Mesenteric fat pad (tissue), 1 donor: ENCODE measurements around the gene NUP107. TPM values are rescaled to one million over a fixed set of nuclear protein-coding genes. Genes with fewer than 3 reads are reported as not detected.
A peak's percentile ranks its signal among the peaks of the same experiment; 100 is the strongest.
"Not testable (repeated sequence)": the region's sequence is repeated elsewhere in the genome, so short reads cannot be mapped to it uniquely, and the experiment has no call there.

ENCODE experiments used
- DNase-seq: peaks from one replicate; pipeline ENCODE4 v3.0.0-alpha.2; 2020; ENCODE audit warnings: low spot score
- long read RNA-seq: library from polyadenylated mRNA; unstranded; transcript quantifications from one replicate; pipeline ENCODE4 v2.0.0, GENCODE V29; 2020
- total RNA-seq: library from RNA; stranded (reverse); fragmentation: NEBNext Ultra II Directional; extraction: Animal tissue kit (Norgen Biotek cat#: 25700); gene quantifications from one replicate; pipeline ENCODE4 v1.2.1, GENCODE V29; 2021
- donor health status: DM: yes; HTN: yes; CAD: no.

The NUP107 gene
- total RNA-seq: 50.6 TPM
- long read RNA-seq, full-length matches to known transcripts: 12 of 101 reads
- long read RNA-seq, partial matches to known transcripts: 63 of 101 reads
- long read RNA-seq, other reads (novel, unspliced or antisense): 26 of 101 reads

DNA sequence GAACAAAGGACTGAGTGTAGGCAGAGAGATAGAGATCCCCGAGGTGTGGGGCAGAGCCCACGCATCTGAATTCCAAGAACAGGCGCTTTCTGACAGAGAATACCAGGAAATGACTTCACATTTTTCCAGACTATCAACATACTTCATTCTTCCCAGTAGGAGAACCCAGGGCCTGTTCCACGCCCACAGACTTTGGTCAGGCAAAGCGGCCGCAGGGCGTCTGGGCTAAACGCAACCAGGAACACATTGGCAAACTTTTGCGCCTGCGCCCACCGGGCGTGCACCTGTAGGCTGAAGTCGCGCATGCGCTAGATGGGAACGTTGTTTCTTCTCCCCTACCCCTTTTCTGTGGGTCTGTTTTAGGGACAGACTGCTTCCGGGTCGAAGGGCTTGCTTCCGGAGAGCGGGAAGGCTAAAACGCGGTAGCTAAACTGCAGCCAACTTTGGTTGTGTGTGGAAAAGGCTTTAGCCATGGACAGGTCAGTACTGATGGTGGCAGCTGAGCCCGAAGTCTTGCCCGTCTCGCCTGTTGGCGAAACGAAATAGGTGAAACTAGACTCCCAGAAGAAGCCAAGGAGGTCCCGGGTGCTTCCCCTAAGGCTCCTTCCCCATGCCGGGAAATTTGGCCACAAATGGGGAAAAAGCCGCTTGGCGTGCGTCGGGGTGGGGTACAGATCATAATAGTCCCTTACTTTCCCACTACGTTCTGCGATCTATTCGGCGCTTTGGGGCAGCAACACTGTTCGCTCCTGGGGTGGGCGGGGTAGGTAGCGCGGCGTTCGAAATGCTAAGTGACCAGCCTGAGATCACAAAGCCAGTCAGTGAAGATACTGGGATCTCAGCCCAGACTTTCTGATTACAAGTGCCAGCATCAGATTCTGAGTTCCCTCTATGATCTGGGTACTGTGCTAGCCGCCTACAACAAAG, at the start of gene NUP107:
NUP107 (plus strand) TSS at position 384 of the 927 bp plus-strand sequence; CDS start at position 472, 88 bp downstream.
- peak; percentile 99 for DNase-seq

DNA sequence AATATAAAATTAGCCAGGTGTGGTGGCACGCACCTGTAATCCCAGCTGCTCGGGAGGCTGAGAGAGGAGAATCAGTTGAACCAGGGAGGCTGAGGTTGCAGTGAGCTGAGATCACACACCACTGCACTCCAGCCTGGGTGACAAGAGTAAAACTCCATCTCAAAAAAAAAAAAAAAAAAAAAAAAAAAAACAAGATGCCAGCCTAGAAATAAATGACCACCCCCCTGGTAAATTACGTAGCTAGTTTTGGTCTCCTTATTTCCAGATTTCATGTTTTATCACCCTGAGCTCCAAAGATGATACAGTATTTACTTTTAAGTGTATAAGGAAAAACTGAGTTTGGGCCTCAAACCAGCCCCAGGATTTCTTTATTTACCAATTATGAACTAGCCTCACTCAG, 49.3 kb upstream of the NUP107 start:
- not testable (repeated sequence) for DNase-seq

DNA sequence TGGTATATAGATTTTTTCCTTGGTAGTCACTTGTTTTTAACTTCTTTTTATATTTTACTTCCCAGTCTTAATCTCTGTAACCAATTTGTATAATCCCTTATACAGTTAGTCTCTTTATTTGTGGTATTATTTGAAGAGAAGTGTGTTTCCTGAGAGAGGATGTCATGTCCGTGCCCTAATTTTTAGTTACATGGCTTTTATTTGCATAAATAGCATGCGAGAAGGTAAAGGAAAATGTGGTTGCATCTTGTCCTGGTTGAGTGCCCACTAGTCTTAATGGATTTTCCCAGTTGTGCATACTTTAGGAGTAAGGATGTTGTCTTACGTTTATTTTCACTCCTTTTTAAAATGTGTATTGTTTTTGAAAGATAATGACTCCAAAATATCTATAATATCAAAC, 48.6 kb upstream of the NUP107 start:
- no peak for DNase-seq

DNA sequence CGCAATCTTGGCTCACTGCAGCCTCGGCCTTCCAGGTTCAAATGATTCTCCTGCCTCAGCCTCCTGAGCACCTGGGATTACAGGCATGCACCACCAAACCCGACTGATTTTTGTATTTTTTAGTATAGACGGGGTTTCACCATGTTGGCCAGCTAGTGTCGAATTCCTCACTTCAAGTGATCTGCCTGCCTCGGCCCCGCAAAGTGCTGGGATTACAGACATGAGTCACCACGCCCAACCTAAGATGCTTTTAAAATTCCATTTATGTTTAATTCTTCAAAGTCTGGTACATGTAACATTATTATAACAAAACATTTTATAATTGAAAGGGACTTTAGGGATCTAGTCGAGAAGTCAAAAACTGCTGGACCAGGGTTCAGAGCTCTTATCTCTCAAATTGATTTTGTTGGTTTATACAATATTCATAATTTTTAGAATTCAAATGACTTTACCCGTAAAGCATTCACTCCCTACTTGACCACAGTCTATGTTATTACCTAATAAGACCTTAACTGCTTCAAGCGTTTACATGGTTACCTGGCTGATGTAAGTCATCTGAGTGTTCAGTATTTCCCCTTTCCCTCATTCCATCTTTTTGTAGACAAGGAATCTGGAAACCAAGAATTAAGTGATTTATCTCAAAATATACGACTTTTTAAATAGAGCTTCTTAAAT, 47.9 kb upstream of the NUP107 start:
- DNase-seq: no peak

DNA sequence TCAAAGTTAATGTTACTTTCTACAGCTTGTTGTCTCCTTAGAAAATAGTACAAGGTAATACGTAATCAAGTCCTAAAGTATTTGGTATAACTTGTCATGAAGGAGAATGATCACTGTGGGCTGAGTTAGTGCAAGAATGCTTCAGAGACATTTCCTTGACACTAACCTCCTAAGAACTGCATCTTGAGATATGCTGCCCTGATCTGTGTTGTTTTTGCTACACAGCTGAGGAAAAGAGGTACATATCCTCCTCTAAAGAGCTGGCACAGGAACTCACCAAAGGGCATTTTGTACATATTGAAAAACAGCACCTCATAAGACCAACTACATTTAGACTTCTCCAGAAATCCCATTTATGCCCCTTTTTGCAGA, 47.4 kb upstream of the NUP107 start:
- no peak for DNase-seq

DNA sequence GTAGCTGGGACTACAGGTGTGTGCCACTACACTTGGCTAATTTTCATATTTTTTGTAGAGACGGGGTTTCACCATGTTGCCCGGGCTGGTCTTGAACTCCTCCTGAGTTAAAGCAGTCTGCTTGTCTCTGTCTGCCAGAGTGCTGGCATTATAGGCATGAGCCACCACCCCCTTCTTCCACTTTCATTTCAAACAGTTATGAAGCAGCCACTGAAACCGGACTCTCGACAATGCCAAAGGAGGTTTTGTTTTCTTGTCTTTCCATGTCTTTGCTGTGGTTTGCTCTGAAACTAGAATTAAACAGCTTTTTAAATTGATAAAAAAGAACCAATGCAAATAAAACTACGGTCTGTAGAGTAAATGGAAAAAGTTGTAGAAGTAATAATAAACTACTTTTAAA, 45.6 kb upstream of the NUP107 start:
- DNase-seq: no peak

DNA sequence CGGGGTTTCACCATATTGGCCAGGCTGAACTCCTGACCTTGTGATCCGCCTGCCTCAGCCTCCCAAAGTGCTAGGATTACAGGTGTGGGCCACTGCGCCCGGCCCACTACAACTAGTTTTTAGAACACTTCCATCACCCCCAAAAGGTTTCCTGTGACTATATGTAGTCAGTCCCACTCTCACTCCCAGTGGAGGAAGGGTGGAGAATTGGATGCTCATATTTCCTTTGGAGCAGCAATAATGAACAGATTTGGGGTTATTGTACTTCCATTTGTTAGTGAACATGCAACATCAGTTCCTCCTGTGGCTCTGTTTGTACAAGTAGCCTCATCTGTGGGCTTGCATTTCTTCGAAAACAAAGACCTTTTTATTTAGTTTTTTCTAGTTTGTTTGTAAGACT, 40.3 kb upstream of the NUP107 start:
- DNase-seq: no peak

DNA sequence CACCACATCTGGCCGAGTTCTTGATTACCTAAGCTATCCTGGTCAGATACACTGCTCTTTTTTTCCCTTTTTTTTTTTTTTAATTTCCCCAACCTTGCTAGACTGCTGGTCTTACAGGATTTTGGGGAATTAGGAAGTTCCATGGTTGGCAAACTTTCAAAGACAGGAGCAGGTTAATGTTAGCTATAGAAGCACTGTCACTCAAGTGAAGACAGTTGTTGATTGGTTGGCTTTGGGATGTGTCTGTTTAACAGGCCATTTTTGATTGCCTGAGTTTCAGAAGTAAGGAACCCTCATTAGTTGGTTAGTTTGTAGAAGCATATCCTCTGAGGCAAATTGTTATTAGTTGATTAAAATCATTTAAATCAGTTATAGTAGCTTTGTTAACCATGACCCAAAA, 39.3 kb upstream of the NUP107 start:
- DNase-seq: no peak

DNA sequence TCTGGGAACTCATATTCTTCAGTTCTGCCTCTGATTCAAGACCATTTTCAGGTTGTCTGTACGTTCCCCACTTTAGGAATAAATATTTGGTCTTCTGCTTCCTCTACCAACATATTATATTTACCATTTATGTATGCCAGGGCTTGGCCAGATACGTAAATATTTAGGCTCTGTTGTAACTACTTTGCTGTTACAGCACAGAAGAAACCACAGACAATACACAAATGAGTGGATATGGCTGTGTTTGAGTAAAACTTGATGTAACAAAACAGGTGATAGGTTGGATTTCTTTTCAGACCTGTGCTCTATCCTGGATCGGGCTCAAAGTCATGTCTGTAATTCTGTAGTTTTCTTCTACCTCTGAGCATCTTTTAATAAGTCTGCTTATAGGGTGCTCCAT, 38.6 kb upstream of the NUP107 start:
- no peak for DNase-seq

DNA sequence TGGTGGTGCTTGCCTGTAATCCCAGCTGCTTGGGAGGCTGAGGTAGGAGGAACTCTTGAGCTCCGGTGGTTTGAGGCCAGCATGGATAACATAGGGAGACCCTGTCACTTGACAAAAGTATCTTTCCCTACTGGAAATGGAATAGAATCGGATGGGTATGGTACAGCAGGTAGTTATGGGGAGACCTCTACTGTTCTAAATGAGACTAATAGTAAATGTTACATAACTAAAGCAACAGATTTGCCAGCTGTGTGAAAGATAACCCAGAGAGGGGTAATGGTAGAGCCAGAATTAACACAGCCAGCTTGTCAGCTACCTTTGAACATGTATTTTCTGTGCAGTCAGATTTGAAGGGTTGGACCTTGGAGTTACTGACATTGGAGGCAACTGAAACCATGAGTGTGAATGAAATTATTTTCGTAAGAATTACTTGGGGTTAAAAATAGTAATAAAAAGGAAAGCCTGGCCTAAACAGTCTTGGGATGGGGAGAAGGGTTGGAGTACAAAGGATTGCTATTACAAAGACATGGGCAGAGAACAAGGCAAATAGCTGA, 21.7 kb upstream of the NUP107 start:
- no peak for DNase-seq

DNA sequence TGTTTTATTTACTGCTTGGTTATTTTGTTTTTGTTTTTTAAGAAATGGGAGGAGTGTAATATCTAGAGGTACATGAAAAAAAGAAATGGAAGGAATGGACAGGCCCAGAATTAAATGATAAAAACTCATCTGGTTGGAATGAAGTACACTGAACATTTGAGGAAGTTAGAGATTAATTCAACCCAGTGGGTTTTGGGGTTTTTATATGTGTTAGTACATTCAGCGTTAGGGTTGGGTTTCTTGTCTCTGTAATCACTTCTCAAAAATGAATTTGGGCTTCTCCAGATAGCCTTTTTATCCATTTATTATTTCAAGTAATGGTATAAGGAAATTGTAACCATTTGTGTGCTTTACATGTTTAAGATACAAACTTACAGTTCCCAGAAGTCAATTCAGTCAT, 19.5 kb upstream of the NUP107 start:
- DNase-seq: no peak

DNA sequence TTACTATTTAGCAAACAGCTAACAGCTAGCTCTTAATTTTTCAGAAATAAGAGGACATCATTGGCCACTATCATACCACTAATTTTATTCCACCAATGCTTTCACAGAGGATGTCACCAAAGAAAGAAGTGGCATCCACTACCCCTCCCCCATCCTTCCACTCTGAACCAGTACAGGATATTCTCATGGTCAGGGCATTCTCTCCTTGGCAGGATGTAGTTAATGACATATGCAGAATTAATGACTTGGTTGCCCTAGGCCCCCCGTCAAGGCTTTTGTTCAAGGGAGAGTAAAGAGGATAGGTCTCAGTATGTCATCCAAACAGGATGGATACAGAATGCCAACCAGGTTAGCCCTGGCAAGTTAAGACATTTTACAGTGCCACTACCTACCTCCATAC, 18.9 kb upstream of the NUP107 start:
- no peak for DNase-seq

DNA sequence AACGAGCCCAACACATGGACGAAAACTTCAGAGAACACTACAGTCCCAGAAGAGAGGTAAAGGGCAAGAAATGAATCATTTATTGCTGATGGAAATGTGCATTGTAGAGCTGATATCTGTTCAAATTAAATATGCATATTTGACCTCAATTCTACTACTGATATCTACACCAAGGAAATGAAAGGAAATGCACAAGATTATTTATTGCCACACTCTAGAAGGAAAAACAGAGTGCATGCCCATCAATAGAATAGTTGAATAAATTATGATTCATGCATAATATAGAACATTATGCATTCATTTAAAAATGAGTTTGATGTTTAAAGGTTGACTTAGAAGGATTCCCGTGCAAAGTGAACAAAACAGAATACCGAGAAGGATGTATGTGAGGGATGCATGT, 15.6 kb upstream of the NUP107 start:
- no peak for DNase-seq

DNA sequence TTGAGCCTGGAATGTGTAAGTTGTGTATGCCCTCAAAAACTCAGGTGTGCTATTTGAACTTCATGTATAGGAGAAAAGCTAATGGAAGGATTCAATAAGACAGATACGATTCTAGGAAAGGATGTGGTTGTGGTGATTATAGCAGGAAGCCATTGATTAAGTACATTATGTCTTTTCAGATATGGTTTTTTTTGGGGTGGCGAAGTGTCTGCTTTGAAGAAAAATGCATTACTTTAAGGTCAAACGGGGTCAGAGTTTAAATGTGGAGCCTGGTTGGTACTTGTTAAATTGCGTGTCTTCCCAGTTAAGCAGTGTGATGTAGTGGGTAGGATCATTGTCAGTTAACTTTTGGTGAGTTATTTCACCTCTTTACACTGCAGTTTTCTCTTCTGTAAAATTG, 13.0 kb upstream of the NUP107 start:
- DNase-seq: no peak

DNA sequence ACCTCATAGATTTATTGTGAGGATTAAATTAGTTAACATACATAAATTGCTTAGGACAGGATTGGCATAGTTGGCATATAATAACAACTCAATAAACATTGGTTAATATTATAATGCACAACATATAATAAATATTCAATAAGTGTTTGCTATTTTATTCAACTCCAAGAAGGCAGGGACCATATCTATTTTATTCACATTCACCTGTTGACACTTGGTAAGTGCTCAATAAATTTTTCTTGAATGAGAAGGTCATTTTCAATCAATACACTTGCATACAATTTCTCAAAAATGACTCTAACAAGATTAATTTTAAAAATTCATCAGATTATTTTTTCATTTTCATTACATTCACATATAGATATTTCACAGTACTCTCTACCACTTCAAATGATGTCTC, 12.4 kb upstream of the NUP107 start:
- no peak for DNase-seq

DNA sequence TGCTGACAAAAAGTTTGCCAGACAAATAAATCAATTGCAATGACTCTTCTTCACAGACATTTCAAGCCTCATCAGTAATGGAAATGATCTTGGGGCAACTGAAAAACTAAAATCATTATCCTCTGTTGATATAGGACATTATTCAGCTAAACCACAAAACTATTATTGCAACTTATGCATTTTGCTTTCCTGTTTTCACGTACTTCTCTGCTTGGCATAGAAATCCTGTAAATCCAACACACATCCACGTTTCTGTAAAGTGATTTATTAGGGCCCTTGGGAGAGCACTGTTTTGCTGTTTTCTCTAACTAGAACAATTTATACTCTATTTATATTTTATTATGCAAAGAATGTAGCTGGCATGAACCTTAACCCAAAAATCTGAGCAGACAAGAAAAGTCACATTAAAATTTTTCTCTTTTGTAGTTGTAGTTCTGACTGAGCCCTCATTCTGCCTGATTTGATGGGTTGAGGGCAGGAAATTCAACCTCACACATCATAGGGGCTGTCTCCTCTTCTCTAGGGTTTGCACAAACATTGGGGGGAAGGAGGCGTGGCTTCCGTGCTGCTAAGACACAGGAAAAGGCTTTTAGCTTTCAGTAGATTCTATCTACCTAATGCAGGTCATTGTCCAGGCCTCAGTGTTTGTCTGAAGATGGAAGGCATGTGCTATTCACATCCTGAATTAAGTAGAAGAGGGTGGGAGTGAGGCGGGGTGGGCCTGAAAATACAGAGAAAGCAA, 11.5 kb upstream of the NUP107 start:
- DNase-seq: no peak

DNA sequence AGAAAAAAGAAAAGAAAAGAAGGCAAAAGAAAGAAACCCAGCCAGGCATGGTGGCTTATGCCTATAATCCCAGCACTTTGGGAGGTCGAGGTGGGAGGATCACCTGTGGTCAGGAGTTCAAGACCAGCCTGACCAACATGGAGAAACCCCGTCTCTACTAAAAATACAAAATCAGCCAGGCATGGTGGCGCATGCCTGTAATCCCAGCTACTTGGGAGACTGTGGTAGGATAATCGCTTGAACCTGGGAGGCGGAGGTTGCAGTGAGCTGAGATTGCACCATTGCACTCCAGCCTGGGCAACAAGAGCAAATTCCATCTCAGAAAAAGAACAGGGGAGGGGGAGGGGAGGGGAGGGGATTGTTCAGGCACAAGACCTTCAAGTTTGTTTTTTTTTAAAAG, 9.9 kb upstream of the NUP107 start:
- DNase-seq: not testable (repeated sequence)

DNA sequence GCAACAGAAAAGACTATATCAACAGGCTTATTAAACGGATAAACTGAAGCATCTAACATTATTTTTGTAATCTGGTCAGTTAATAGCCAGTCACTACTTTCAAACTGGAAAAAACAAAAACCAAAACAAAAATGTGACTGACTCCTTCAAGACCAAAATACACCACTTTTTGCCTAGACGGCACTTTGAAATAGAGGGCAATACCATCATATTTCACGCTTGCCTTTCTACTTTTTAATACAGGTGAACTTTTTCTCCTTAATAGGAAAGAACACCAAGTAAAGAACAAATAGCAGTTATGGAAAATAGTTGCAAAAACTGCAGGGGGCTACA, 550 bp upstream of the NUP107 start:
- no peak for DNase-seq

DNA sequence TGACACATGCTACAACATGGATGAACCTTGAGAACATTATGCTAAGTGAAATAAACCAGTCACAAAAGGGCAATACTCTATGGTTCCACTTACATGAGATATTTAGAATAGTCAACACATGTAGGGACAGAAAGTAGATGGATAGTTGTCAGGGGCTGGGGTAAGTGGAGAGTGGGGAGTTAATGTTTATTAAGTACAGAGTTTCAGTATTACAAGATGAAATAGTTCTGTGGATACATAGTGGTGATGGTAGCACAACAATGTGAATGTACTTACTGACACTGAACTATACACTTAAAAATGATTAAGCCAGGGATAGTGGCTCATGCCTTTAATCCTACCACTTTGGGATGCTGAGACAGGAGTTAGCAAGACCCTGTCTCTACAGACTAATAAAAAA, 8.7 kb downstream of the NUP107 start:
- DNase-seq: no peak

DNA sequence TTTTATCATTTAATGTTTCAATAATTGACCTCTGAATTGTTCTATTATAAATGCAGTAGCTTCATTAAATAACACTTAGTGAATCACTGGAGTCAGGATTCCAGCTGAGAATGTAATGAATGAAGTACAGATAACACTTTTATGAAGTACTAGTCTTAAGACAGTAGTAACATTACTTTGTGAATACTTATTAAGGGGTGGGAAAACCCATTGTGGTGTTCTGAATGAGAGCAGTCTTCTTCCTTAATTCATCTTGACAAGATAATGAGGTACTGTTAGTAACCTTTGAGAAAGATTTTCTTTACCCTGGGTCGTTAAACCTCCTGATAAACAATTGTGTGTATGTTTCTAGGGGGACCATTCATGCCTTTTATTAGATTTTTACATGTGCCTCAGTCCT, 12.7 kb downstream of the NUP107 start:
- DNase-seq: no peak

DNA sequence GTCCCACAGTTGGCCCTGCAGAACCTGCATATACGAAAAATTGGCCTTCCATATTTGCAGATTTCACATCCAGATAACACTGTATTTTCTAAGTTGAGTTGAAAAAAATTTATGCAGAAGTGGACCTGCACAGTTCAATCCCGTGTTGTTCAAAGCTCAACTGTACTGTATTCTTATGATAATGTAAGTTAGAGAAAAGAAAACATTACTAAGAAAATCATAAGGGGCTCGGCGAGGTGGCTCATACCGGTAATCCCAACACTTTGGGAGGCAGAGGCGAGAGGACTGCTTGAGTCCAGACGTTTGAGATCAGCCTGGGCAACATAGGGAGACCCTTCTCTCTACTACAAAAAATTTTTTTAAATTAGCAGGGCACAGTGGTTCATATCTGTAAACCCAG, 41.0 kb downstream of the NUP107 start:
- DNase-seq: no peak

DNA sequence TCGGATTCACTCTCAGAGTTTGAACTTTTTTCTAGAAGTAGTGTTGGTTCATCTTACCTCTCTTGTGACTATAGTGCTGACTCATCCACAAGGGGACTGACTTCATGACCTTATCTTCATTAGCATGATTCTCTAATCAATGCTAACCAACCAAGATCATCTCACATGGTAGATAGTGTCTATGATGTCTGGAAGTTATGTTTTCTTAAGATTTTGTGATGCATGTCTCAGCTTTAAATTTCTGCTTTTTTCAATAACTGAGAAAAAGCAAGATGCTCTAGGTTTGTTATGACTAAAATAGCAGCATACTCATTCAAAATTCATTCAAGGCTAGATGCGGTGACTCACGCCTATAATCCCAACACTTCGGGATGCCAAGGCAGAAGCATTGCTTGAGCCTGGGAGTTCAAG, 46.9 kb downstream of the NUP107 start:
- DNase-seq: no peak
